Fibroblast of mammary gland (primary cell): ENCODE measurements around the gene PLXDC2.

Experiments
- DNase-seq: peaks from one replicate; pipeline ENCODE4 v3.0.0-alpha.2; 2010; ENCODE audit warnings: low read depth
- H3K4me3 ChIP-seq: 2 replicates; pipeline ENCODE4 v1.5.1; 2011; ENCODE audit warnings: low read depth, mild to moderate bottlenecking, low read length, moderate library complexity; ENCODE audit not compliant: control insufficient read depth
- CTCF ChIP-seq: conservative IDR thresholded peaks from 2 replicates; pipeline ENCODE4 v1.5.1; 2011; ENCODE audit warnings: low read depth, low read length, inconsistent platforms; ENCODE audit not compliant: control insufficient read depth, insufficient read depth

Gene PLXDC2

GRCh38 chr10:20232079-20232705 lies 416.0 kb downstream of the PLXDC2 start:
- TF ChIP-seq CTCF, result no peak
- DNase-seq, result no peak
- H3K4me3 ChIP-seq, result no peak overlapping the region

- DNase-seq, result no peak
- no peak for TF ChIP-seq CTCF
These were observed 417.2 kb downstream of the PLXDC2 start for GRCh38 chr10:20233423-20233822.

GRCh38 chr10:20234579-20234978 lies 418.3 kb downstream of the PLXDC2 start:
- no peak overlapping the region for H3K4me3 ChIP-seq
- no peak for TF ChIP-seq CTCF
- no peak for DNase-seq

More at GRCh38 chr10:20233423-20233822, 417.2 kb downstream of the PLXDC2 start:
- H3K4me3 ChIP-seq, result no peak overlapping the region

GRCh38 chr10:20237091-20237570 lies 420.9 kb downstream of the PLXDC2 start:
- no peak for DNase-seq
- no peak overlapping the region for H3K4me3 ChIP-seq
- no peak for TF ChIP-seq CTCF

- TF ChIP-seq CTCF, result no peak
- no peak overlapping the region for H3K4me3 ChIP-seq
- no peak for DNase-seq
These were observed 421.4 kb downstream of the PLXDC2 start for GRCh38 chr10:20237586-20237985.

GRCh38 chr10:20240643-20241042 lies 424.4 kb downstream of the PLXDC2 start:
- no peak for TF ChIP-seq CTCF
- no peak overlapping the region for H3K4me3 ChIP-seq
- no peak for DNase-seq
